Posterior cingulate gyrus (tissue), 11 donors: Measurements from ENCODE around the gene KCNN1.
A peak's percentile ranks its signal among the peaks of the same experiment; 100 is the strongest.
"Not testable (repeated sequence)": the region's sequence is repeated elsewhere in the genome, so short reads cannot be mapped to it uniquely, and the experiment has no call there.

Experiments
- DNase-seq, 10 donors: peaks; one replicate each; pipeline versions ENCODE4 v3.0.0 to v3.0.0-alpha.2; 2020 to 2021; ENCODE audit warnings: mixed read lengths in 3 of 10
- intact Hi-C: fragments of 100-400 bp; cut with DNase I; formaldehyde crosslinking; loops from one replicate; pipeline ENCODE4 v1.15.1; 2023

Gene KCNN1

GRCh38 chr19:17998827-17999150, 31.9 kb downstream of the KCNN1 start:
- intact Hi-C loops, result loop anchor here (5.0 kb wide), 1 partner anchor 141 kb away; the partner anchor contains the start of gene RPL18A
- DNase-seq, result no peak

- intact Hi-C loops, result loop anchor here (5.0 kb wide), 1 partner anchor 143 kb away; the partner anchor contains the start of gene RPL18A
- DNase-seq, result no peak
These were observed 33.0 kb downstream of the KCNN1 start for GRCh38 chr19:17999684-18000479.

GRCh38 chr19:18000480-18000914, 33.6 kb downstream of the KCNN1 start:
- intact Hi-C loops, result no loop called here
- peak in 1 of 10 donors; percentile 77 for DNase-seq

- peak in 7 of 10 donors; percentile 53 to 94 (median 65) for DNase-seq
These were observed 34.2 kb downstream of the KCNN1 start for GRCh38 chr19:18000915-18001776.

GRCh38 chr19:18001777-18002345, 35.0 kb downstream of the KCNN1 start:
- intact Hi-C loops, result no loop called here

More at GRCh38 chr19:18000915-18001776, 34.2 kb downstream of the KCNN1 start:
- intact Hi-C loops, result no loop called here

GRCh38 chr19:18002347-18002850, 35.5 kb downstream of the KCNN1 start:
- intact Hi-C loops, result no loop called here
- no peak for DNase-seq

More at GRCh38 chr19:18001777-18002345, 35.0 kb downstream of the KCNN1 start:
- DNase-seq, result no peak

- intact Hi-C loops, result loop anchor here (5.0 kb wide), 1 partner anchor 152 kb away; no protein-coding TSS in a partner anchor
- DNase-seq, result not testable (repeated sequence)
These were observed 38.8 kb downstream of the KCNN1 start for GRCh38 chr19:18005750-18006149.

- intact Hi-C loops, result loop anchor here (1.0 to 5.0 kb wide), 2 partner anchors 51 to 150 kb away; no protein-coding TSS in a partner anchor
- peak; percentile 68 to 98 (median 86) for DNase-seq
These were observed 40.4 kb downstream of the KCNN1 start for GRCh38 chr19:18007044-18007916.

- intact Hi-C loops, result loop anchor here (1.0 to 5.0 kb wide), 2 partner anchors 50 to 149 kb away; no protein-coding TSS in a partner anchor
These were observed 41.2 kb downstream of the KCNN1 start, which contains the start of gene ARRDC2 for GRCh38 chr19:18007917-18008673. Gene ARRDC2 (plus strand): TSS chr19:18008170. CDS start chr19:18008311, 141 bp downstream.

GRCh38 chr19:18008814-18009213, 41.9 kb downstream of the KCNN1 start:
- DNase-seq, result no peak
- intact Hi-C loops, result loop anchor here (5.0 kb wide), 1 partner anchor 148 kb away; no protein-coding TSS in a partner anchor

More at GRCh38 chr19:18007917-18008673, 41.2 kb downstream of the KCNN1 start, which contains the start of gene ARRDC2:
- peak; percentile 89 to 99 (median 94) for DNase-seq

- peak in 2 of 10 donors; percentile 33 to 78 for DNase-seq
- intact Hi-C loops, result loop anchor here (5.0 kb wide), 1 partner anchor 148 kb away; no protein-coding TSS in a partner anchor
These were observed 42.6 kb downstream of the KCNN1 start for GRCh38 chr19:18009412-18010066.

GRCh38 chr19:18010149-18010548, 43.2 kb downstream of the KCNN1 start:
- no peak for DNase-seq
- intact Hi-C loops, result no loop called here

- intact Hi-C loops, result no loop called here
- DNase-seq, result no peak
These were observed 46.6 kb downstream of the KCNN1 start for GRCh38 chr19:18013210-18014111.

GRCh38 chr19:18014197-18014596, 47.3 kb downstream of the KCNN1 start:
- DNase-seq, result no peak
- intact Hi-C loops, result no loop called here

GRCh38 chr19:18016209-18016910, 49.5 kb downstream of the KCNN1 start:
- intact Hi-C loops, result no loop called here
- no peak for DNase-seq
